IPS-15b (cell line): ENCODE data around the gene LCORL.

Source experiments
- H3K27me3 ChIP-seq: one replicate; pipeline ENCODE4 v1.6.1; 2013; ENCODE audit warnings: low read length; ENCODE audit not compliant: control insufficient read depth, insufficient read depth
- H3K36me3 ChIP-seq: one replicate; pipeline ENCODE4 v1.6.1; 2013; ENCODE audit warnings: low read length; ENCODE audit not compliant: control insufficient read depth, insufficient read depth
- H3K4me1 ChIP-seq: one replicate; pipeline ENCODE4 v1.6.1; 2013; ENCODE audit warnings: mild to moderate bottlenecking, low read length; ENCODE audit not compliant: control insufficient read depth, insufficient read depth
- H3K4me3 ChIP-seq: one replicate; pipeline ENCODE4 v1.5.1; 2013; ENCODE audit warnings: low read depth, low read length
- H3K9ac ChIP-seq: one replicate; pipeline ENCODE4 v1.6.1; 2013; ENCODE audit warnings: low read depth, mild to moderate bottlenecking, low read length
- H3K9me3 ChIP-seq: one replicate; pipeline ENCODE4 v1.6.1; 2013; ENCODE audit warnings: mild to moderate bottlenecking, low read length; ENCODE audit not compliant: control insufficient read depth, insufficient read depth

The LCORL gene

DNA sequence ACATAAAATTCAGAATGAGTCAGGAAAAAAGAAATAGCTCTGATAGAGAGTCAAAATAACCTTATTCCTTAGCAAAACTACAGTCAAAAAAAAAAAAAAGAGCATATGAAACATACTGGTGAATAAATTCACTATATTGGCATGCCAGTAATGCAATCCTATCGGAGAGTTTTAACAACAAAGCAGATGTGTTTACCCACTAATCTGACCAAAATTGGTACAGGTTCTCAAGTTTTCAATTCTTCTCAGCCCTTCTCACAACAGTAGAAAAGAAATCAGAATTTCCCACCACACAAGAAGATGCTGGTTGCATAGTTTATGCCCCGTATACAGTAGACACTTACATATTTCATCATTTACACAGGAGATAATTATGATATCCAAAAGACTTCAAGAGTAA, 59.4 kb downstream of the LCORL start:
- no peaks in the 10 kb centered on the region for H3K36me3 ChIP-seq
- peaks cover 4% of the 10 kb centered on the region for H3K4me1 ChIP-seq
- no peaks in the 10 kb centered on the region for H3K27me3 ChIP-seq

DNA sequence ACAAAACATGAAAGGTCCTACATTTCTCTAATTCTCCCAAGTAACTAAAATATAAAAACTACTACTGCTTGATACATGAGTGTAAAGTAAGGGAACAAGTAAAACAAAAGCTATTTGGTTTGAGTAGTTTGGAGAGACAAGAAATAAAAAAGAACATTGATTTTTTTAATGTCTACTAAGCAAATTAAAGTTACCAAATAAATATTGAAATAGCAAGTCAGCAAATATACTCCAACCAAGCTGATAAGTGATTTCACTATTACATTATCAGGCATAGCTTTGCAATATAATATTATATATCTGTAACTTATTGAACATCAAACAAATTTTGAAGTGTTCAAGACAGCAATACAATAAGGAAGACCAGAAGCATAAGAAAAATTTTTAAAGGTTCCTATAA, 60.3 kb downstream of the LCORL start:
- H3K27me3 ChIP-seq = no peaks in the 10 kb centered on the region
- no peak overlapping the region for H3K9ac ChIP-seq
- no peaks in the 10 kb centered on the region for H3K36me3 ChIP-seq
- H3K4me3 ChIP-seq = no peak overlapping the region
- H3K4me1 ChIP-seq = peaks cover 4% of the 10 kb centered on the region
- no peaks in the 10 kb centered on the region for H3K9me3 ChIP-seq

More for the DNA sequence above, 59.4 kb downstream of the LCORL start:
- H3K9me3 ChIP-seq = no peaks in the 10 kb centered on the region
- H3K9ac ChIP-seq = no peak overlapping the region
- H3K4me3 ChIP-seq = no peak overlapping the region

DNA sequence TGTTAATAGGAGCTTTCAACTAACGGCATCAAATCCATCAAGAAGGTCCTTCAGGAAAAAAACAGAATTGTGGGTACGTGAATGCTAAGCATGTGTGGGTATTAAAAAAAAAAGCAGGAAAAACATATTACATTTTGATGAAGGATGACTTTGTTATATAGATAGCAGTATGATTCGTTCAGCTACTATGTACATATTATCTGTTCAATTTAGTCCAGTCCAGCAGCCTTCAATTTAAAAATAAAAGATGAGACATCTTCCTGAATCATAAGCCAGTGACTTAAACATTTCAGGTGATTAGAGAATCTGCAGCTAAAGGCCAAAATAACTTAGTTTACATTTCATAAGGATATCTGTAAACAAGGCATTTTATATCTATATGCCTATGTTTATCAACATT, 63.4 kb downstream of the LCORL start:
- Histone ChIP-seq H3K9me3 (no peaks in the 10 kb centered on the region), H3K4me1 (peaks cover 4% of the 10 kb centered on the region), H3K36me3 (no peaks in the 10 kb centered on the region), H3K4me3 (no peak overlapping the region), H3K9ac (no peak overlapping the region), H3K27me3 (no peaks in the 10 kb centered on the region)

DNA sequence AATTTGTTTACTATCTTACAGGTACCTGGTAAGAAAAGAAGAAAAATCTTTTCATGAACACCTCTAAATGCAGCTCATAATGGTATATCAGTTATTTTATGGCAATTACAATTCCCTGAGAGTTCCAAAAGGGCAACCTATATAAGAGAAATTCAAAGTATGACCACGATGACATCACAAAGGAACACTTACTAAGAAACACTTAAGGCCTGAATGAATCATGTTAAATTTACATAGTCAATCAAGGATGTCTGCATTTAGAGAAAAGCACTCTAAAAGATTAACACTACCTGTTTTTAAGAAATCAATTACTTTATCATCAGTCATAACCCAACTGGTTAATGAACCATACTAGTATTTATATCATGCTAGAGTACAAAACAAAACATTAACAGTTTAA, 63.9 kb downstream of the LCORL start:
- Histone ChIP-seq H3K4me1 (peaks cover 4% of the 10 kb centered on the region), H3K9ac (no peak overlapping the region), H3K27me3 (no peaks in the 10 kb centered on the region), H3K9me3 (no peaks in the 10 kb centered on the region), H3K36me3 (no peaks in the 10 kb centered on the region), H3K4me3 (no peak overlapping the region)

DNA sequence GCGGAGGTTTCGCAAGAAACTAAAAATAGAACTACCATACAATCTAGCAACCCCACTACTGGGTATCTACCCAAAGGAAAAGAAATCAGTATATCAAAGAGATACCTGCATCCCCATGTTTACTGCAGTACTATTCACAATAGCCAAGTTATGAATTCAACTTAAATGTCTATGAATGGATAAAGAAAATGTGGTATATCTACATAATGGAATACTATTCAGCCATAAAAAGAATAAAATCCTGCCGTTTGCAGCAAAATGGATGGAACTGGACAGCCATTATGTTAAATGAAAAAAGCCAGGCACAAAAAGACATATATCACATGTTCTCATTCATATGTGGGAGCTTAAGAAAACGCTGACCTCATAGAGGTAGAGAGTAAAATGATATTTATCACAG, 65.3 kb downstream of the LCORL start:
- no peak overlapping the region for H3K9ac ChIP-seq
- no peaks in the 10 kb centered on the region for H3K9me3 ChIP-seq
- no peaks in the 10 kb centered on the region for H3K36me3 ChIP-seq
- no peaks in the 10 kb centered on the region for H3K27me3 ChIP-seq
- H3K4me1 ChIP-seq = peaks cover 4% of the 10 kb centered on the region
- H3K4me3 ChIP-seq = no peak overlapping the region

DNA sequence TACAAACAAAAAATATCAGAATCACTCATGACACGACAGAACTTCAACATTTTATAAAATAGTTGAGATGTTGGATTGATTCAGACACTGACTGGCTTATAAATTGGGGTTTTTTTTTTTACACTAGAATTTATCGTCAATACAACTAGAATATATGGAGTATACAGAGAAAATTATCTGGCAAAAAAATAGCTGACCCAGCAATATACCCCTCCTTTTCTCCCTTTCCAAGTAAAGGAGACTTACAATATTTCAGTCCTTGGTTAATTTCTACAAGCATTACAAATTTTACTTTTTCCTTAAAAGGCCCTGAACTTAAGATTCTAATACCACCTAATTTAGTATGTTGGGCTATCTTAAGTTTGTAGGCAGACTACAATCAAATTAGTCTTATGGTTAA, 76.3 kb downstream of the LCORL start:
- Histone ChIP-seq H3K9ac (no peak overlapping the region), H3K9me3 (no peaks in the 10 kb centered on the region), H3K27me3 (no peaks in the 10 kb centered on the region), H3K4me3 (no peak overlapping the region), H3K36me3 (no peaks in the 10 kb centered on the region), H3K4me1 (no peaks in the 10 kb centered on the region)

DNA sequence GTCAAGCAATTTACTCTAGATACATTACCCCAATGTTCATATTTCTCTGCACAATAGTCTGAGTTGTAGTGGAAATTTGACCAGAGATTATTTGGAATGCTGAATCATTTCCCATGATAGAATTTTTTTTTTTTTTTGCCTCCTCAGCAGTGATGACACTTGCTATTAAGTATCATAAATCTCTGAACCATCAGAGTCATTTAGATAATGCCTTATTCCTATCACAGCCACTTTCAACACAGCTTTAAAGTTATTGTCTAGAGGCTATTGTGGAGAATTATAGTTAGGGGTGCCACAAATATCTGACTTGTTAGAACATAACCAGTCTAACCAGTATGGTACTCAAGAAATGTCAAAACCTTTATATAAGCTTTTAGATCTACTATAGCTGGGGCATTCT, 79.8 kb downstream of the LCORL start:
- H3K4me1 ChIP-seq = no peaks in the 10 kb centered on the region
- H3K9me3 ChIP-seq = no peaks in the 10 kb centered on the region
- no peak overlapping the region for H3K4me3 ChIP-seq
- no peaks in the 10 kb centered on the region for H3K27me3 ChIP-seq
- no peak overlapping the region for H3K9ac ChIP-seq
- no peaks in the 10 kb centered on the region for H3K36me3 ChIP-seq

DNA sequence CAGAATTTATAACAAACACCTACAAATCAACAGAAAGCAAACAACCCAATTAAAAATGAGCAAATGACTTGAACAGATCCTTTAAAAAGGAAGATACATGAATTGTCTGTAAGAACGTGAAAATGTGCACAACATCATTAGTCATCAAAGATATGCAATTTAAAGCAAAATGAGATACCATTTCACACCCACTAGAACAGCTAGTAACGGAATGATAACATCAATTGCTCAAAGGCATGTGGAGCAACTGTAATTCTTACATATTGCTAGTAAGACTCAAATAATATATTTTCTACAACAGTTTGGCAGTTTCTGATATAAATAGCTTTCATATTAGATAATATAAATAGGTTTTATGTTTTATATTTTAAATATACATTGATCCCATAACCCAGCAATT, 82.5 kb downstream of the LCORL start:
- Histone ChIP-seq H3K4me3 (no peak overlapping the region), H3K36me3 (no peaks in the 10 kb centered on the region), H3K4me1 (no peaks in the 10 kb centered on the region), H3K27me3 (no peaks in the 10 kb centered on the region), H3K9me3 (no peaks in the 10 kb centered on the region), H3K9ac (no peak overlapping the region)

DNA sequence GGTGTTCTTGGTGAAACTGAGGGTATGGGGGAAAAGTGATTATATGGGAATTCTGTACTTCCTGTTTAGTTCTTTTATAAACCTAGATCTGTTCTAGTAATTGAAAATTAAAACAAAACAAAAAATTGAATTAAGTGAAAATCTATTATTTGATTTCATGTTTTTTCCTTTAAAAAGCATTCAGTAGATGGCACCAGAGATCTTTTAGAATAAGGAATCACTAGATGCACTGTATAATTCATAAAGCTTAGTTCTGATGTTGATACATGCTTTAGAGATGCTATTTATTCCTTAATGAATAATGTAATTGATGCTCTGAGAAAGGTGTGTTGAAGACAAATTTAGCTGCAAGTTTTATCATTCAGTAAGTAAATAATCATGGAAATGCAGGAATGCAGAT, 87.3 kb downstream of the LCORL start:
- H3K9ac ChIP-seq = no peak overlapping the region
- H3K36me3 ChIP-seq = no peaks in the 10 kb centered on the region
- no peaks in the 10 kb centered on the region for H3K27me3 ChIP-seq
- H3K9me3 ChIP-seq = no peaks in the 10 kb centered on the region
- H3K4me1 ChIP-seq = no peaks in the 10 kb centered on the region
- no peak overlapping the region for H3K4me3 ChIP-seq

DNA sequence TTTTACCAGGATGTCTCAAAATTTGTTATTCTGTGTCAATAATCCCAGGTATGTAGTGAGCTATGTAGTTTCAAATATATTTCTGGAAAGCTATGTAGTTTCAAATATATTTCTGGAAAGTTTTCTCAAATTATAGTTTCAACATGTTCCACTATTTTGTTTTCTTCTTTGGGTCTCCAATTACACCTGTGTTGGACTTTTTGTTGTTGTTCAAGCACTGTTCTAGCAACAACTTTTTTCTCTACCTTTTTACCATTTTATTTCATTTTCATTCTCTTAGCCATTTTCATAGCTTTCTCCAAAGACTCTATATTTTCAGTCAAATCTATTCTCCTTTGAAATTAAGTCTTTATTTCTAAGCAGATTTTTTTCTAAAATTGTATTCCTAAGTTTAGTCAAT, 88.4 kb downstream of the LCORL start:
- no peaks in the 10 kb centered on the region for H3K9me3 ChIP-seq
- no peak overlapping the region for H3K4me3 ChIP-seq
- H3K36me3 ChIP-seq = no peaks in the 10 kb centered on the region
- no peaks in the 10 kb centered on the region for H3K27me3 ChIP-seq
- H3K4me1 ChIP-seq = no peaks in the 10 kb centered on the region
- no peak overlapping the region for H3K9ac ChIP-seq

DNA sequence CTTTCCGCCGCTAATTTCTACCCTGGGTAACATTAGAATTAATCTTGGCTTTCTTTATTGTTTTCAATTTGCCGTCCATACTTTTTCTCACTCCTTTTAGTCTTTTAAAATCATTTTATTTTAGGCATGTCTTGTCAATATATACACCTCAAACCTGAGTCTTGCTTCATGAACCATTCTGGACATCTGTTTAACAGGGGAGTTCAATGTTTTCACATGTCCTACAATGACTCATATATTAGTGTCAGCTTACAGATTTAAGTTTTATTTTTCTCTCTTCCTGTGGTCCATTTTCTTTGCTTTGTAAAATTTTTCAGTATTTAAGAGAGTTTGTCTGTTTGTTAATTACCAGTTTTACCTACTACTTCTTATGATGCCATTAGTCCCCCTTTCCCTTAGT, 89.5 kb downstream of the LCORL start:
- Histone ChIP-seq H3K27me3 (no peaks in the 10 kb centered on the region), H3K9ac (no peak overlapping the region), H3K9me3 (no peaks in the 10 kb centered on the region), H3K4me3 (no peak overlapping the region), H3K4me1 (no peaks in the 10 kb centered on the region), H3K36me3 (no peaks in the 10 kb centered on the region)

DNA sequence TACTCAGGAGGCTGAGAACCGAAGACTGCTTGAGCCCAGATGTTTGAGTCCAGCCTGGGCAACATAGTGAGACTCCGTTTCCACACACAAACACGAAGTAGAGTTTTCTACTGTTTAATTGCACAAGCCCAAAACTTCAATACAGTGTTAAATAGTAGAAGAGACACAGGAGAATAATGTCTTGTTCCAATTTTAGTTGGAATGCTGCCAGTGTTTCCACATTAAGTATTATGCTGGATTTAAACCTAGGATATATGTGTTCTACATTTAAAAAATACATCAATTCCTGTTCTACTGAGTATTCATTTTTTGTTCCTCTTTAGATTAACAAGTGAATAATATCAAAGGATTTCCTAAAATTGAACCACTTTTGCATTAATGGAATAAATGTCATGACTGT, 91.3 kb downstream of the LCORL start:
- Histone ChIP-seq H3K4me1 (no peaks in the 10 kb centered on the region), H3K36me3 (no peaks in the 10 kb centered on the region), H3K9me3 (no peaks in the 10 kb centered on the region), H3K27me3 (no peaks in the 10 kb centered on the region), H3K4me3 (no peak overlapping the region), H3K9ac (no peak overlapping the region)

DNA sequence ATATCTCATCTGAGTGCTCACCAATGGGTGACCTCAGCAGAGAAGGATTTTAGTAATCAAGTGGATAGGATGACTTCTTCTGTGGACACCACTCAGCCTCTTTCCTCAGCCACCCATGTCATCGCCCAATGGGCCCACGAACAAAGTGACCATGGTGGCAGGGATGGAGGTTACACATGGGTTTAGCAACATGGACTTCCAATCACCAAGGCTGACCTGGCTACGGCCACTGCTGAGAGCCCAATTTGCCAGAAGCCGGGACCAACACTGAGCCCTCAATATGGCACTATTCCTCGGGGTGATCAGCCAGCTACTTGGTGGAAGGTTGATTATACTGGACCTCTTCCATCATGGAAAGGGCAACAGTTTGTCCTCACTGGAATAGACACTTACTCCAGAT, 97.4 kb downstream of the LCORL start:
- Histone ChIP-seq H3K4me3 (no peak overlapping the region), H3K4me1 (no peaks in the 10 kb centered on the region), H3K27me3 (no peaks in the 10 kb centered on the region), H3K9ac (no peak overlapping the region), H3K9me3 (no peaks in the 10 kb centered on the region), H3K36me3 (no peaks in the 10 kb centered on the region)
